Putamen (tissue), 1 donor: Measurements from ENCODE around the gene M1AP.
"Not testable (repeated sequence)": the region's sequence is repeated elsewhere in the genome, so short reads cannot be mapped to it uniquely, and the experiment has no call there.

Source experiments
- DNase-seq: peaks from one replicate; pipeline ENCODE4 v3.0.0-alpha.2; 2016; ENCODE audit warnings: low spot score

Gene M1AP

GRCh38 chr2:74564222-74564621 is 83.9 kb downstream of the M1AP start:
- DNase-seq, result no peak

GRCh38 chr2:74562126-74562775 is 85.9 kb downstream of the M1AP start:
- no peak for DNase-seq

- not testable (repeated sequence) for DNase-seq
Measured at GRCh38 chr2:74561022-74561421, 87.1 kb downstream of the M1AP start.

- no peak for DNase-seq
Measured at GRCh38 chr2:74560591-74560990, 87.5 kb downstream of the M1AP start.

GRCh38 chr2:74559912-74560311 is 88.2 kb downstream of the M1AP start:
- DNase-seq, result no peak

- no peak for DNase-seq
Measured at GRCh38 chr2:74558284-74559230, 89.6 kb downstream of the M1AP start.

- no peak for DNase-seq
Measured at GRCh38 chr2:74556831-74557370, 91.2 kb downstream of the M1AP start.

- no peak for DNase-seq
Measured at GRCh38 chr2:74556159-74556558, 92.0 kb downstream of the M1AP start.

GRCh38 chr2:74555610-74556103 is 92.5 kb downstream of the M1AP start:
- DNase-seq, result no peak

GRCh38 chr2:74554820-74555531 is 93.2 kb downstream of the M1AP start:
- no peak for DNase-seq

GRCh38 chr2:74553892-74554819 is 94.0 kb downstream of the M1AP start, which contains the start of the genes DOK1 and LOXL3:
Gene DOK1 (plus strand): TSS chr2:74554720. CDS start chr2:74554755, 35 bp downstream.
Gene LOXL3 (minus strand): TSS chr2:74553942. CDS start chr2:74552634, 1,308 bp downstream.
- DNase-seq, result peak; percentile 58

- DNase-seq, result no peak
Measured at GRCh38 chr2:74552914-74553811, 95.0 kb downstream of the M1AP start.

GRCh38 chr2:74551942-74552913 is 95.9 kb downstream of the M1AP start:
- DNase-seq, result no peak

GRCh38 chr2:74551530-74551929 is 96.6 kb downstream of the M1AP start:
- DNase-seq, result no peak

GRCh38 chr2:74550231-74550630 is 97.9 kb downstream of the M1AP start:
- DNase-seq, result no peak

- DNase-seq, result no peak
Measured at GRCh38 chr2:74548900-74549826, 99.0 kb downstream of the M1AP start.

GRCh38 chr2:74548285-74548899 is 99.7 kb downstream of the M1AP start:
- DNase-seq, result no peak
